ENCODE measurements around the gene UBE2L3. TPM values are rescaled to one million over a fixed set of nuclear protein-coding genes. Genes with fewer than 3 reads are reported as not detected.
A peak's percentile ranks its signal among the peaks of the same experiment; 100 is the strongest.

Gene UBE2L3
- total and polyA plus RNA-seq, 2 of the 13 experiments (the other 11 are each of a cell fraction or from before 2014, with no cell fraction given): 30.2 to 58.1 TPM

- TF ChIP-seq ZBED4 (CRISPR knock-in tag; IDR thresholded peaks at IDR 0.05; ENCODE audit: borderline replicate concordance) (peak; percentile 68; the same call in 1 of the 2 replicates), THRA (CRISPR knock-in tag; IDR thresholded peaks at IDR 0.05; ENCODE audit: borderline replicate concordance) (peak; percentile 87), ZNF263 (CRISPR knock-in tag; IDR thresholded peaks at IDR 0.05) (peak; percentile 91), SMARCE1 (IDR thresholded peaks at IDR 0.05; ENCODE audit: borderline replicate concordance) (no peak), SIN3A (IDR thresholded peaks at IDR 0.05; ENCODE audit: borderline replicate concordance, low read depth, low read length) (peak; percentile 40; the same call in 1 of the 2 replicates), ZNF782 (CRISPR knock-in tag; IDR thresholded peaks at IDR 0.05; ENCODE audit: borderline replicate concordance) (peak; percentile 24; the same call in 1 of the 2 replicates), MED8 (CRISPR knock-in tag; IDR thresholded peaks at IDR 0.05; ENCODE audit: insufficient replicate concordance) (peak; percentile 21), RAD21 (CRISPR knock-in tag; IDR thresholded peaks at IDR 0.05) (peak; percentile 74), KLF16 (CRISPR knock-in tag; IDR thresholded peaks at IDR 0.05) (peak in 1 of 2 experiments; percentile 40; a peak in 1 of 4 replicates), SIN3B (IDR thresholded peaks at IDR 0.05; ENCODE audit: low read length) (no peak), ZNF784 (CRISPR knock-in tag; IDR thresholded peaks at IDR 0.05; ENCODE audit: borderline replicate concordance) (no peak), ZNF691 (CRISPR knock-in tag; IDR thresholded peaks at IDR 0.05; ENCODE audit: borderline replicate concordance, low read depth) (0 out of 2 replicates have a peak, but pooled peaks have one; percentile 6), NAIF1 (CRISPR knock-in tag; IDR thresholded peaks at IDR 0.05; ENCODE audit: borderline replicate concordance) (0 out of 2 replicates have a peak, but pooled peaks have one; percentile 32), SOX5 (CRISPR knock-in tag; IDR thresholded peaks at IDR 0.05; ENCODE audit: borderline replicate concordance) (no peak), ELF1 (CRISPR knock-in tag; IDR thresholded peaks at IDR 0.05) (no peak), ZBTB38 (CRISPR knock-in tag; IDR thresholded peaks at IDR 0.05) (no peak), ZNF766 (CRISPR knock-in tag; IDR thresholded peaks at IDR 0.05; ENCODE audit: borderline replicate concordance) (no peak), CENPT (CRISPR knock-in tag; IDR thresholded peaks at IDR 0.05; ENCODE audit: low read depth) (no peak), UBTF (CRISPR knock-in tag; IDR thresholded peaks at IDR 0.05) (0 out of 2 replicates have a peak, but pooled peaks have one; percentile 30)
These were observed 75.3 kb downstream of the UBE2L3 start (continued) for GRCh38 chr22:21642584-21643448.
